ENCODE data around the gene PURA.

The PURA gene

DNA sequence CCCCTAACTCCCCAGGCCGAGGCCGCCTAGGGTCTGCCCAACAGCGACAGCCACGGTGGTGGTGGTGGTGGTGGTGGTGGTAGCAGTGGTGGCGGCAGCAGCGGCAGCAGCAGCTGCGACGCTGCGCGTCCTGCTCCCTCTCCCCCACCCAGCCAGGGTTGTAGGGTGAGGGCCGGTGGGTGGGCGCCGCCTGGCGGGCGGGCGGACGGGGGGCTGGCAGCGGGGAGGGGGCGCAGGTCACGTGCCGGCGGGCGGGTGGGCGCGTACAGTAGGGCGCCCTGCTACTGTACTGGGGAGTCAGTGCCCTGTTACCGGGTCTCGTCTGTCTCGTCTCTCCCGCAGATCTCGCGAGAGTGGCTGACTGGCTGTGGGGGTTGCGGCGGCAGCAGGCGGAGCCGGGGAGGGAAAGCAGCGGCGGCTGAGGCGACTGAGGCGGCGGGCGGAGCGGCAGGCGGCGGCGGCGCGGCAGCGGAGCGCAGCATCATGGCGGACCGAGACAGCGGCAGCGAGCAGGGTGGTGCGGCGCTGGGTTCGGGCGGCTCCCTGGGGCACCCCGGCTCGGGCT lies at the start of gene PURA:
TSS of gene PURA (plus strand) at position 411 of the 565 bp plus-strand sequence. CDS start at position 484, 73 bp downstream.
- peak within 1 kb of the TSS; percentile 68 to 88 (median 80) for H3K4me3 ChIP-seq

DNA sequence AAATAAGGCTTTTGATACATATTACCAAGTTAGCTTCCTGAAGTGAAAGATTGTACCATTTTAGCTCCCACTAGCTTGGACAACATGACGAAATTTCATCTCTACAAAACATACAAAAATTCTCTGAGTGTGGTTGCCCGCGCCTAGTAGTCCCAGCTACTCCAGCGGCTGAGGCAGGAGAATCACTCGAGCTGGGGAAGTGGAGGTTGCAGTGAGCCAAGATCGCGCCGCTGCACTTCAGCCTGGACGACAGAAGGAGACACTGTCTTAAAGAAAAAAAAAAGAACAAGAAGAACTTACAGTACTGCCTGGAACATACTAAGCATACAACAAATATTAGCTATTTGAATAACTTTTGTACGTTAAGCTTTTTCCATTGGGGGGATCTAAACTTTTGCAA lies 41.1 kb upstream of the PURA start:
- Histone ChIP-seq H3K27ac (no peak overlapping the region), H3K4me3 (no peak overlapping the region)

More for the DNA sequence above, at the start of gene PURA:
- peak within 1 kb of the TSS; percentile 78 to 97 (median 91) for H3K27ac ChIP-seq

DNA sequence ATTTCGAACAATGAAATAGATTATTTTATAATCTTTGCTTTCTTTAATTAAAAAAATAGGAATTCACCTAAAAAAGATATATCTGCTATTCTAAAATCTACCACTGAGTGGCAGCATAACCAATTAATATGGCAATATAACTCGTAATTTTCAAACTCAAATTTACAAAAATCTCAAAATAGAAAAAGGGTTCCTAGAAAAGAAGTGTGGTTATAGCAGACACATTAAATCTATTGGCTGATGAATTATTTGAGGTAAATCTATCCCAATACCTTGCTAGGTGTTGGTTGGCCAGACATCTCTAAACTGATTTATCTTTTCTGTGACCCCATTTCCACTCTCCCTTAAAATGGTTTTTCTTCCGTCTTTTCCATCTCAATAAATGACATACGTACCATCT lies 40.6 kb upstream of the PURA start:
- H3K27ac ChIP-seq: no peak overlapping the region
- H3K4me3 ChIP-seq: no peak overlapping the region

DNA sequence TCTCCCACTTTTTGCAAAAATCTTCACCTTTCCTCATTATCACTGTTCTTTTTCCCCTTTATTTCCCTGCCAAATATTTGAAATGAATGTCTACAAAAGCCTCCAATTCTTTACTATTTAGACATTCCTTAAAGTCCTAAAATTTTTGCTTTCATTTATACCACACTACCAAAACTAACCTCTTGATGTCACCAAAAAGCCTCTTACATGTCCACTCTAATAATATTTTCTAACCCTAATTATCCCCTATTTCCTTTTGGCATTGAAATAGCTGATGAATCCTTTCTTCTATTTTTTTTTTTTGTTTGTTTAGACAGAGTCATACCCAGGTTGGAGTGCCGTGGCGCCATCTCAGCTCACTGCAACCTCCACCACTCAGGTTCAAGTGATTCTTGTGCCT lies 38.5 kb upstream of the PURA start:
- no peak overlapping the region for H3K4me3 ChIP-seq
- H3K27ac ChIP-seq: no peak overlapping the region

DNA sequence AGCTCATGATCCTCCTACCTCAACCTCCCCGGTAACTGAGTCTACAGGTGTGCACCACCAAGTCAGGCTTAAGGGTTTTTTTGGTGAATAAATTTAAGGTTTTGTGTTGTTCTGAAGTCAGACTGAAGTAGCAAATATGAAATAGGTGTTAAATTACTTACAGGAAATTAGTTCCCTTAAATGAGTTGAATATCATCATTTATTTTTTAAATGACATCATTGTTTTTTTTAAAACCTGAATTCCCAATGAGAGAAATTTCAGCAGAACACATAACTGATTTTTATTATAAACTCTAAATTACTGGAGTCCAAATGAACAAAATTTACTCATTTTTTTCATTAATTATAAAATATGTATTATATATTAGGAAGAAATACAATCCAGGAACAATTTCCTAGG lies 37.8 kb upstream of the PURA start:
- no peak overlapping the region for H3K4me3 ChIP-seq
- H3K27ac ChIP-seq: no peak overlapping the region

DNA sequence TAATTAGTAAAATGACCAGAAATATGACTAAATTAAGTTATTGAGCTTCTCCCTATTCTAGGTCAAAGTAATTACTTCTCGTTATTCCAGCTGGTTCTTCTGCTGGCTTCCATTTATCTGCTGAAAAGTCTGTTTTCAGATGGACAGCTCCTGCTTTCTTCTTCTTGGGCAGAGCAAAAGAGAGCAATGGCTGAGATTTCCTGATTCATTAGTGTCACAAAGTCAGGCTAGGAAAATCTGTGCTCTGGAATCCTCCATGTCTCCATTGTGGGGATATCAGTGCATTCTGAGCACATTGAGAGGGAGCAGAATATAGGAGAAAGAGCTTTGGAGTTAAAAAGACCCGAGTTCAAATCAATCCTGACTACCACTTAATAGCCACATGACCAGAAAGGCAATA lies 37.1 kb upstream of the PURA start:
- no peak overlapping the region for H3K4me3 ChIP-seq
- no peak overlapping the region for H3K27ac ChIP-seq

DNA sequence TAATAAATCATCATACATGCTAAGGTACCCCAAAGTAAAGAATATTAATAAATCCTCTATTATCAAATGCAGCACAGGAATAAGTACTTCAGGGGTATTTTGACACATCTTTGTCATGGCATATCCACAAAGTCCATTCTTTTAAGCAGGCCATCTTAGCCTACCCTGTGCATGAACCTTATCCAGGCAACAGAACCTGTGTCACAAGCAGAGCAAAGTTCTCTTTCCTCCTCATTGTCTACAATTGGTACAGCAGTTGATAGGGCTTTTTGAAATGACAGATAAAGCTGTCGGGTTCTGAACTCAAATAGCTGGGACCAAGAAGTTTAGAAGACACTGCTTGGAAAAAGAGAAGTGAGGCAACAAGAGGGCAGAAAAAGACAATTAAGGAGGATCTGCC lies 30.8 kb upstream of the PURA start:
- Histone ChIP-seq H3K4me3 (no peak overlapping the region), H3K27ac (no peak overlapping the region)

DNA sequence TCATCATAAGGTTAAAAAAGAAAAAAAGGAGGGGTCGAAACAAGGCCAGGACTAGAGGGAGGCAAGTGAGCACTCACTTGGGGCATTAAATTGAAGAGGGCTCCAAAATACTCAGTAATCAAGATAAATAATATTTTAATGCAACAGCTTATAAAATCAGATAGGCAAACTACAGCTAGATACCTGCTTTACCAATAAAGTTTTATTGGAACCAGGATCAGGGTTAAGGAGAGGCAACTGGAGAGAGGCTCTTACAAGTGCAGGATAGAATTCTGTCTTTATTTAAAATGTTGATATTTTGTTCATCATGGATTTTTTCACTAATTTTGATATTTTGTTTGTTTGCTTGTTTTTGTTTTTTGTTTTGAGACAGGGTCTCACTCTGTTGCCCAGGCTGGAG lies 30.3 kb upstream of the PURA start:
- H3K27ac ChIP-seq: no peak overlapping the region

DNA sequence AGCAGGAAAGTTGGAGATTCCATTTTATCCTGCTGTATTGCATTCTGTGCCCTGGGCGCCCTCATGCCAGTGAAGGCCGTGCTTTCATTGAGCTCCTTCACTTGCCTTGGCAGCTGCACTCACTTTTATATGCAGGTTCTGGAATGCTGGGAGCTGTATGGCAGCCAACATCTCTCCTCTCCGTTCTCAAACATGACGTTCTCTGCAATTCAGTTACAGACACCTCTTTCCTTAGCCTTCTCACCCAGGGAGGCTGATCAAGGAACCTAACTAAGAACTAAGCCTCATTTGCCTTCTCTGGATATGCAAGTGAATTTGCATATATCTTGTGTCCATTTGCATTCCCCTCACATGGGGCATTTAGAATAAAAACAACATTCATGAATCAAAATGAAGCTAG lies 29.4 kb upstream of the PURA start:
- H3K27ac ChIP-seq: no peak overlapping the region
- H3K4me3 ChIP-seq: no peak overlapping the region

More for the DNA sequence above, 30.3 kb upstream of the PURA start:
- no peak overlapping the region for H3K4me3 ChIP-seq

DNA sequence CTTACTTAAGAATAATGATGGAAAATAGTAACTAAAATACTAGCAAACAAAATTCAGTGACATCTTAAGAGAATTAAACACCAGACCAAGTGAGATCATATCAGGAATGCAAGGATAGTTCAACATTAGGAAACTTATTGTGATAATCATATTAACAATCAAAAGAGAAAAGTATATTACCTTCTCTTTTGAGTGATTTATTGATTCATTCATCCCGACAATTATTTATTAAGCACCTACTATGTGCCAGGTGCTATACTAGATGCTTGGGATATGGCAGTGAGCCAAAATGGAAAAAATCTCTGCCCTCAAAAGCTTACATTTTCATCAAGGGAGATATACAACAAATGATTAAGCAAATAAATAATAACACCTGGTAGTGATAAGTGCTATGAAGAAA lies 23.7 kb upstream of the PURA start:
- Histone ChIP-seq H3K4me3 (no peak overlapping the region), H3K27ac (no peak overlapping the region)

DNA sequence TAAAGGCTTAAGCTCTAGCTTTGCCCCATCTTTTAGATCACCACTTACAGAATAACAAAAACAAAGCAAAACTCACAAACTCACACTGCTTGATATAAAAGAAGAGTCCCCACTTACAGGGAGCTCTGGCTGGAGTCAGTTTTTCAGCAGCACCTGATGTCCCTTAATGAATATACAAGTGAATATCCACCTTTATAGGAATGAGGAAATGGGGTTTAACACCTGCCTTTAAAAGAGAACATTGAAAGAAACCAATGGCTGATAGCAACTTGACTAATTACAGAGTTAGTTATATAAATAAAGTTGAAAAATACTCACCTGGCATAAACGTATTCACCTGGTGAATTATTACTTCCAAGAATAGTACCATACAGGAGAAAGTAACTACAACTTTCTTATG lies 20.7 kb upstream of the PURA start:
- H3K27ac ChIP-seq: no peak overlapping the region
- H3K4me3 ChIP-seq: no peak overlapping the region

DNA sequence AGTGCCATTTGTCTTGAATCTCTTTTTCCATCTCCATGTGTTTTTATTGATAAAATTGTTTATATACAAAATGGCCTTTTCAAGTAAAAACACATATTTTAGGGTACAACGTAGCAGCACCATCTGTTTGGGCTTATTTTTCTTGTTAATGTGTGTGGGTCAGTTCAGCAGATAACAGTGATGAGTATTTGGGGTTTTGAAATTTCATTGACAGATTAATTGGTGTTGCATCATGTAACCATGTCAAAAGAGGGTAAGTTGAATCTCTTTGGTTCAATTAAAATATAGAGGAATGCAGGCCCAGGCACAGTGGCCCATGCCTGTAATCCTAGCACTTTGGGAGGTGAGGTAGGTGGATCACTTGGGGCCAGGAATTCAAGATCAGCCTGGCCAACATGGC lies 20.0 kb upstream of the PURA start:
- H3K27ac ChIP-seq: no peak overlapping the region
- H3K4me3 ChIP-seq: no peak overlapping the region

DNA sequence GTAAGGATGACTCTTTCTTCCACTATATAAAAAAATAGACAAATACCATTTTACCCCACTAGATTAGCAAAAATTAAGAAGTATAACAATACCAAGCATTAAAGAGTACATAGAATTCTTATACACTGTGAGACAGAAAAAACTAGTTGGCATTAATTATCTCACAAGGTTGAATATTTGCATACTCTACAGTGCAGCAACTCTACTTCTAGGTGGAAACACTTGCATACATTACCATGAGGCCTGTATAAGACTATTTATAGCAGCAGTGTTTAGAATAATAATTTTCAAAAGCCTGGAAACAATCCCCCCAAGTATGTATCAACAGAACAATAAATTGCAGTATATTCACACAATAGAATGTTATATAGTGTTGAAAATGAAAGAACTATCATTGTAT lies 19.0 kb upstream of the PURA start:
- no peak overlapping the region for H3K27ac ChIP-seq
- no peak overlapping the region for H3K4me3 ChIP-seq

DNA sequence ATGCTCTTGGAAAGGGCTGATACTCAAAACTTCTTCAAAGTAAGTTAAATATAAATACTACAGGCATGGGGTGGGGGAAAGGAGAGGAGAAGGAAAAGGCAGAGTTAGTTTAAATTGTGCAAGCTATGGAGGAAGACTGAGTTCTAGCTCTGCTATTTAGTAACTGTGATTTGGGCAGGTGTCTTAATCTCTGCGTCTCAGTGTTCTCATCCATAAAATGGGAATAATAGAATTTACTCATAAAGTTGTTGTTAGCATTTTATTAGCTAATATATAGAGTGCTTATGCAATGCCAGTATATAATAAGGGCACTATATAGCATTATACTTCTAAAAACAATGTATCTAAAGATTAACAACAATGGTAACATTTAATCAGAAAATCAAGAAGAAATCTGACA lies 12.7 kb upstream of the PURA start:
- Histone ChIP-seq H3K27ac (no peak overlapping the region), H3K4me3 (no peak overlapping the region)

DNA sequence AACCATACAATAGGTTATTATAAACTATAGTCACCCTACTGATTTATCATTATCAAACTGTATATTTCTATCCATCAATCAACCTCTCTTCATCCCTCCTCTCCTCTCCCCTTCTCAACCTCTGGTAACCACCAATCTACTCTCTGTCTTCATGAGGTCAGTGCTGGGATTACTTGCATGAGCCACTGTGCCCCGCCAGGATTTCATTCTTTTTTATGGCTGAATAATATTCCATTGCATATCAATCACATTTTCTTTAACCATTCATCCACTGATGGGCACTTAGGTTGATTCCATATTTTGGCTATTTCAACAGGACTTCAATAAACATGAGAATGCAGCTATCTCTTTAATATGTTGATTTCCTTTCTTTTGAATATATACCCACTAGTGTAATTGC lies 10.8 kb upstream of the PURA start:
- no peak overlapping the region for H3K4me3 ChIP-seq

DNA sequence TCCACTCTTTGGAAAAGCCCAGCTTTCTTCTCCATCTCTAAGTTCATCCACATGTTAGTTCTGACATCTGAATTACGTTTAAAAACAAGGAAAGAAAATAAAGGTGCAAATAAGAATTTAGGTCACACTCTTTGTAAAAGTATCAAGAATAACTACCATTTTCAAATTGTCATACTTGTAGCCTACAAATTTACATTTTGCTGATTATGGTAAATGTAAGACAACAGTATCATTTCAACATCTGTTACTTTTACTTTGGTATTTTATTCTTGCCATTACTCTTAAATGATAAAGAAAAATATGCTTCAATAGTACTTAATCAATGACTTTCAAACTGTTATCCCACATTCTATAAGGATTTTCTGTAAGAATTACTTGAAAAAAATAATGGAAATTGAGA lies 9.8 kb upstream of the PURA start:
- Histone ChIP-seq H3K4me3 (no peak overlapping the region), H3K27ac (no peak overlapping the region)

More for the DNA sequence above, 10.8 kb upstream of the PURA start:
- no peak overlapping the region for H3K27ac ChIP-seq

DNA sequence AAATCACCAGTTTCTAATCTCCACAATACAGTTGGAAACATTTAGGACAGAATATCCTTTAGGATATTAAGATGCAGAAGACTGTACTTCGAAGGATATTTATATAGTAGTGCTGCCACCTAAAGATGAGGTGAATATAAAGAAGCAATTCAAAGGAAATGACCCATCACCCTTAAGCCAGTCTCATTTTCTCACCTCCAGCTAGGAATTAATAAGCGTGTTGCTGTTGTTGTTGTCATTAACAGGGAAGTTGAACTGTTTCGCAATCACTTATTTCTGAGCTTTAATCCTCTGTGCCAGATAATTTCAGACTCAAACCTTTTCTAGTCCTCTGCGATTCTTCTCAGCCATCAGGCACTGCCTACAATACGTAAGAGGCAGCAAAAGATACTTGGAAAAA lies 7.8 kb upstream of the PURA start:
- Histone ChIP-seq H3K4me3 (no peak overlapping the region), H3K27ac (peak overlapping the region in 4 of 21 experiments; percentile 89 to 98 (median 92))

DNA sequence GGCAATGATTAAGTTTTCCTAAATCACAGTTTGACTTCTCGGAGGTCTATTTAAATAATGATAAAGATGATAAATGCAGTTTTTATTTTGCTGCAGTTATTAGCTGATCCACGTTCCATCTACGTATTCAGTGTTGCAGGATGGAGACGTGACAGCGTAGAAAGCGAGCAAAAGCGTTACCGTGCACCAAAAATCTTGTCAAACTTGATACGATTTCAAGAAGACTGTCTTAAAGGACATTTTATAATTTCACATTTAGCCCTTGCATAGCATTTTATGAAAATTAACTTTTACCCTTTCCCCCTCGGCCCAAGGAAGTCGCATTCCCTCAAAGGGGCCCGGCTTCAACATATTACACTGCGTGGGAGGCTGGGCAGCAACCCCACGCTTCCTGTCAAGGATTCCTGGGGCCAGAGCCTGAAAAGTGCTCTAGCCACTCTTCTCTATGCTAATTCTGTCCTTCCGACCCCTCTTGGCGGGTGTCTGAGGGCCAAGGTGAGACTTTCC lies 7.1 kb upstream of the PURA start:
- Histone ChIP-seq H3K4me3 (peak overlapping the region; percentile 65 to 90 (median 74)), H3K27ac (peak overlapping the region; percentile 85 to 98 (median 93))

DNA sequence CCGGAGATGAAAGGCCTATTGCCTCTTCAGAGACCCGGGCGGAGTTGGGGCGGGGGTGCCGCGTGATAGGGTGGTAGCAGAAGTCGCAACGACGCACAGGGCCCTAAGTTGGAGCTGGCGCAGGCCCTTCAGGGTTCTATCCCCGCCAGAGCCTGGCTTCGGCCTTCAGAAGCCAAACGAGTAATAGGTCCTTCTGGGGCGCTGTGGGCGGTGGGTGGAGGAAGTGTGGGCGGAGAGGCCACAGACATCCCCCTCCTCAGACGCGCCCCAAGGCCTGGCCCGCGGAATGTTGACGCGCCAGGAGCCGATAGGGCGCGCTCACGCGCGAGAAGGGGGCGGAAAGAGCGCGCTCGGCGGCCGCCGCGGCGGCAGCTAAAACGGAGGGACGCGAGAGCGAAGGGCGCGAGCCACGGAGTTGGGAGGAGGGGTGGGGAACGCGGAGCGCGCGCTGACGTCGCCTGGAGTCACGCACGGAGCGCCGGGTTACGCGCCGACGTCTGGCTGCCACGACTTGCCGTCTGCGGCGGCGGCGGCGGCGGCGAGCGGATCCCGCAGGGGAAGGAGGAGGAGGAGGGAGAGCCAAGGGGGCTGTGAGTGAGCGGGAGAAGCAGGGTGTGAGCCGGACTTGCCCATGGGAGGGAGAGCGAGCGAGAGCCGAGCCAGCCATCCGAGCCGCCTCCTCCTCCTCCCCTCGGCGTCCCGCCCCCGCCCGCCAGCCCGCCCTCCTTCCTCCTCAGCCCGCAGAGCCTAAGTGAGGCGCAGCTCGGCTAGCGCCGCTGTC lies 6.4 kb upstream of the PURA start:
- peak overlapping the region; percentile 85 to 98 (median 93) for H3K27ac ChIP-seq
- peak overlapping the region; percentile 65 to 90 (median 74) for H3K4me3 ChIP-seq

DNA sequence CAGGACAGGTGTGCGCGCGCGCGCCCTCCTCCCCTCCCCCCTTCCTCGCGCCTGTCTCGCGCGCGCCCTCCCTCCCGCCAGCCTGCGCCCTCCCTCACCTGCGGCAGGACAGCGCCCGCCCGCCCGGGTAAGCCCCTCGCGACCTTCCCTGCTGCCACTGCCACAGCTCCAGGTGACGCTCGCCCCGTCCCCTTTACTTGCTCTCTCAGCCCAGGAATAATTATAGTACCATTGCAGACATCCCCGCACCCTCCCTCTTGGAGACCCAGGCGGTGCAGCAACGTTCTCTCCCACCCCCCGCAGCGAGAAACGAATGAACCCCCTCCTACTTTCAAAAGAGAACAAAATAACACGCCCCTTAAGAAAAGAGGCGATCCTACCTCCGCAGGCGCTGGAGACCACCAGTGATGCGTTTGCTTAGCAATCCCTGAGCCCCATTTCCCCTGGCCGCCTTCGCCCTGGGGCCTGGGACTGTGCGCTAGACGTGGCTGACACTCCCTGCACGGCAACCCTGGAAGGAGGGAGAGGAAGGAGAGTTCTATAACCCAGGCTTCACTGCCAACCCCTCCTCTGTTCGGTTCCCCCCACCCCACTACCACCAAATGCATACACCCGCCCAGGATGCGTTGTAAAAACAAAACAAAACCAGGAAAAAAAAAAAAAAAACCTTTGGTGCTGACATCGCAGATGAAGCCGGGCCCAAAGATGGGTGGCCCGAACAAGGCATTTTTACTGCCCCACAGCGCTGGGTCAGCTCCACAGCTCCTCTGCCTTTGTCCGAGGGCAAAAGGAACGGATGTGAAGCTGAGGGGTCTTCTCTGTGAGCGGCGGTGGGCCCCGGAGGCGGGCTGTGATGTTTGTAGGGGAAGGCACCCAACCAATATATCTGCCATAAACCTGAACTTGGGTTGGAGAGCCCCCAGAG lies 5.6 kb upstream of the PURA start:
- Histone ChIP-seq H3K4me3 (peak overlapping the region; percentile 65 to 90 (median 74)), H3K27ac (peak overlapping the region; percentile 85 to 98 (median 93))

Data from skin epidermis (tissue), 12 donors.